ENCODE measurements around the gene NCR1.

DNA sequence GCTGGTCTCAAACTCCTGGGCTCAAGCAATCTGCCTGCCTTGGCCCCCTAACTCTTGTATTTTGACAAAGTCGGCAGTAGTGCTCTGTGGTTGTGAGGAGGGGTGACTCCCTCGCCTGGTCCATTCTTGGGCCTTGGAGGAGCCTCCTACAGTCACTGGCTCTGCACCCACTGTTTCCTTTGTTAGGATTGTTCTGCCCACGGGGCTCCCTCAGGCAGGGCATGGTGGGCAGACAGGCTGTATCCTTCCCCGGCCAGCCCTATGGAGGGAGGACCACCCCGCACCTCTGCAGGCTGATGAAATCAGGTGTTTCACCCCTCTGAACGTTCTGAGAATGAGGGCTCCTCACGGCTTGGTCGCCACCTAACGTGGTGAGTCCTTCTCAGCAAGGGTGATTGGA is 22.7 kb upstream of the NCR1 start:
- TF ChIP-seq, protein P1, sequence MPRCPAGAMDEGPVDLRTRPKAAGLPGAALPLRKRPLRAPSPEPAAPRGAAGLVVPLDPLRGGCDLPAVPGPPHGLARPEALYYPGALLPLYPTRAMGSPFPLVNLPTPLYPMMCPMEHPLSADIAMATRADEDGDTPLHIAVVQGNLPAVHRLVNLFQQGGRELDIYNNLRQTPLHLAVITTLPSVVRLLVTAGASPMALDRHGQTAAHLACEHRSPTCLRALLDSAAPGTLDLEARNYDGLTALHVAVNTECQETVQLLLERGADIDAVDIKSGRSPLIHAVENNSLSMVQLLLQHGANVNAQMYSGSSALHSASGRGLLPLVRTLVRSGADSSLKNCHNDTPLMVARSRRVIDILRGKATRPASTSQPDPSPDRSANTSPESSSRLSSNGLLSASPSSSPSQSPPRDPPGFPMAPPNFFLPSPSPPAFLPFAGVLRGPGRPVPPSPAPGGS (IDR thresholded peaks at IDR 0.05) = no peak
- TF ChIP-seq, protein P2, sequence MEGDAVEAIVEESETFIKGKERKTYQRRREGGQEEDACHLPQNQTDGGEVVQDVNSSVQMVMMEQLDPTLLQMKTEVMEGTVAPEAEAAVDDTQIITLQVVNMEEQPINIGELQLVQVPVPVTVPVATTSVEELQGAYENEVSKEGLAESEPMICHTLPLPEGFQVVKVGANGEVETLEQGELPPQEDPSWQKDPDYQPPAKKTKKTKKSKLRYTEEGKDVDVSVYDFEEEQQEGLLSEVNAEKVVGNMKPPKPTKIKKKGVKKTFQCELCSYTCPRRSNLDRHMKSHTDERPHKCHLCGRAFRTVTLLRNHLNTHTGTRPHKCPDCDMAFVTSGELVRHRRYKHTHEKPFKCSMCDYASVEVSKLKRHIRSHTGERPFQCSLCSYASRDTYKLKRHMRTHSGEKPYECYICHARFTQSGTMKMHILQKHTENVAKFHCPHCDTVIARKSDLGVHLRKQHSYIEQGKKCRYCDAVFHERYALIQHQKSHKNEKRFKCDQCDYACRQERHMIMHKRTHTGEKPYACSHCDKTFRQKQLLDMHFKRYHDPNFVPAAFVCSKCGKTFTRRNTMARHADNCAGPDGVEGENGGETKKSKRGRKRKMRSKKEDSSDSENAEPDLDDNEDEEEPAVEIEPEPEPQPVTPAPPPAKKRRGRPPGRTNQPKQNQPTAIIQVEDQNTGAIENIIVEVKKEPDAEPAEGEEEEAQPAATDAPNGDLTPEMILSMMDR (IDR thresholded peaks at IDR 0.05) = no peak
- TF ChIP-seq, protein P3, sequence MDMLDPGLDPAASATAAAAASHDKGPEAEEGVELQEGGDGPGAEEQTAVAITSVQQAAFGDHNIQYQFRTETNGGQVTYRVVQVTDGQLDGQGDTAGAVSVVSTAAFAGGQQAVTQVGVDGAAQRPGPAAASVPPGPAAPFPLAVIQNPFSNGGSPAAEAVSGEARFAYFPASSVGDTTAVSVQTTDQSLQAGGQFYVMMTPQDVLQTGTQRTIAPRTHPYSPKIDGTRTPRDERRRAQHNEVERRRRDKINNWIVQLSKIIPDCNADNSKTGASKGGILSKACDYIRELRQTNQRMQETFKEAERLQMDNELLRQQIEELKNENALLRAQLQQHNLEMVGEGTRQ (IDR thresholded peaks at IDR 0.05) = no peak

All from A549 (cell line).